Activated CD4-positive, alpha-beta T cell treated with anti-CD3 and anti-CD28 coated beads, Interleukin-2, amount 50 U/mL, for 24 hours (primary cell): ENCODE measurements around the gene PAFAH1B1.

Source experiments
- DNase-seq, 2 donors: peaks; one replicate each; pipeline ENCODE4 v3.0.0-alpha.2; 2020; ENCODE audit warnings: low read depth in 1 of 2, low spot score in 1 of 2

The PAFAH1B1 gene

DNA sequence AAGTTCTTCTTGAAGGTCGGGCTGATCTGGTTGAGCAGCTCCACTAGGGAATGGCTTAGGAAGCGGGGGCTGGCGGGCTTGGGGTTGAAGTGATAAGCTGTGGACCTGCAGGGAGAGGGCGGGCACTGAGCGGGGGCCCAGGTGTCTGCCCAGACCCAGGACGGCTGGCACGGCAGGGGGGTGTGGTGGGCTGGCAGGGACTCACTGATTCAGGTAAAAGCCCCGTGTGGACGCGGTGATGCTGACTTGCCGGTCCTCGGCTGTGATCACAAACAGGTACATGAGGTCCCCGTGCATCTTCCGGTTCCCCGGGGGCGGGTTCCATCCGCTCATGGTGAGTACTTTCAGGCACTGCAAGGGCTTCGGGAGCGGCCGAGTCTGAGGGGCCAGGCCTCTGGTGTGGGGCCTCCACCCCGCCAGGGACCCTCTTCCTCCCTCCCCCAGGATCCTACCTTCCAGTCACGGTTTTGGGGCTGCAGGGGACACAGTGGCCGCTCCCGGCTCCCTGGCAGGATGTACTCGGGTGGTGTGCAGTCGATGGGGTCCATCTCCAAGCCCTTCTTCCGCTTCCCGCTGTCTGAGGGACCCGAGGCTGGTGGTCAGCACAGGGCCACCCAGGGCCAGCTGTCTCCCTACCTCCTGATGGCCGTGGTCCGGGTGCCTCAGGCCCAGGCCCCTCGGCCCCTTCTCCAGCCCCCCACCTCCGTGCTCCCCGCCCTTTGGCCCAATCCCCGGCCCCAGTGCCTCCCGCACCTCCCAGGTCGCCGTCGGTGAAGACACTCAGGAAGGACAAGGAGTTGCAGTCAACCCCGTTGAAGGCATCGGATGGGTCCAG lies 107.9 kb downstream of the PAFAH1B1 start:
- no peak for DNase-seq

DNA sequence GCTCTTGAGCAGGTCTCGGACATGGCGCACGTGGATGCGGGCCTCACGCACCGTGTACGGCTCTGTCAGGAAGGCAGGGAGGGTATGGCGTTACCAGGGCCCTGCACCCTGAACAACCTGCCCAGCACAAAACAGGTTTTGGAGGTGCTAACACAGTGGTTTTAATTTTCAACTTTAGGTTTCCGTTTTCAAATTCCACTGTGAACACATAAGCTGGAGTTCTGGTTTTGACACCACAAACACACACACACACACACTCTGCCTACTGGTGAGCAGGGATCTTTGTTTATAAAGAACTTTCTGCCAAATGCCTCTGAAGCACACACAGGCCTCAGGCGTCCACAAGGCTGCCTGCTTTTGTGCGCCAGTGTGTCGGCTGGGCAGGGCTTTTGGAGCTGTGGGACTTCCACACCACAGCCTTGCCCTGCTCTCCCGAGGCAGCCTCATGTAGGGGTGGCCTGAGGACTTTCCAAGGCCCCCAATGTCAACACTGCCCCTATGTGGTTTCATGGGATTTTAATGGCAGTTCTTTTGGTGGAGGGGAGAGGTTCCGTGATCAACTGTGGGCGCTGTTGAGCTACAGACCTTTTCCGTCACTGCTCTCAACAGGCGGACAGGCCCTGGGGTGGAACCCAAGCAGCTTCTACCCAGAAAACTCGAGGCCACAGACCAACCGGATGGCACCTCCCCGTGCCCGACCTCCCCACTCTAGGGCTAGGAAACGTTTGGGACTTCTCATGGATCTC lies 108.7 kb downstream of the PAFAH1B1 start:
- DNase-seq, result no peak

DNA sequence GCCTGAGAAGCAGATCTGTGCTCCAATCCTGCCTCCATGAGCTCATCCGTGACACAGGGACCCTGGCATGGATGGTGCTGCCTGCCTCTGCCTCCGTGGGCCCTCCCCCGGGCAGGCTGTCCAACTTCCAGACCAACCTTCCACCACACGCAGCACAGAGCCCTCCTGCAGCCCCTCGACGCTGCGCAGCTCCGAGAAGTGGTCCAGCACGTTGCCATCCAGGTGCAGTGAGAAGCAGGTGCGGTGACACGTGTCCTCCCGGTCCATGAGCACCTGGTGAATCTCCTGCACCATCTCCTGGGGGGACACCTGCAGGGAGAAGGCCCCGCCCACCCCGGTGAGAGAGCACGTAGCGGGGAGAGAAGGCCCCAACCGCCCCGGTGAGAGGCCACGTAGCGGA lies 109.7 kb downstream of the PAFAH1B1 start:
- DNase-seq, result no peak

DNA sequence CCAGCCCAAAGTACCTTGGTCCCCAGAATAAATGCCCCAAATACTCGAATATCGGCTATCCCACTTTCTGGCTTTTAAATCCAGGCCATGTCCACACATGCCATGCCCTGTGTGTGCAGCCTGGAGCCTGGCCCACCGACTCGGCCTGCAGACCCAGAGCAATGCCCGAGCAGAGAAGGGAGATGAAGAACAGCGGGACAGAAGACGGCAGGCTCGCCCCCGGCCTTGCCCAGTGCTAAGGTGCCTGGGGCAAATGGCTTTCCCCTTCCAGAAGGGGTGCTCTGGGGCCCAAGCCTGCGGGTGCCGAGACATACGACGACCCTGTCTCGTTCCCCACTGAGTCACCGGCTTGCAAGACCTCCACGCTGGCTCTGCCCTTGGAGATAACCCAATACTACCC lies 110.2 kb downstream of the PAFAH1B1 start:
- no peak for DNase-seq

GRCh38 chr17:2704031-2704889 lies 110.8 kb downstream of the PAFAH1B1 start:
- DNase-seq, result no peak

DNA sequence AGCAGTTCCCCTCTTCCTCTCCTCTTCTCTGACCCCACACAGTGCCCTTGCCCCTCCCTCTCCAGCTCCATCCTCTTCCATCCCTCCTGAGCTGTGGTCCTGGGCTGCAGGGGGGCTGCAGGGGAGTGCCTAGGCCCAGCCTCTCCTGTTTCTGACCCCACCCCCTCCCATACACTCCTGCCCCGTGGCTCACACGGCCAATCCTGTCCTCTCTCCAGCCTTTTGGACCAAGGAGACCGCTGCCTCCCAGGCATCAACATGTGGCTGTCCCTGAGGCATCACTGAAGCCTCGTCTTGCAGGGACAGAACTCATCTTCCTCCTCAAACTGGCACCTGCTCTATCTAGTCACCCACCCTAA lies 111.4 kb downstream of the PAFAH1B1 start:
- DNase-seq, result no peak

DNA sequence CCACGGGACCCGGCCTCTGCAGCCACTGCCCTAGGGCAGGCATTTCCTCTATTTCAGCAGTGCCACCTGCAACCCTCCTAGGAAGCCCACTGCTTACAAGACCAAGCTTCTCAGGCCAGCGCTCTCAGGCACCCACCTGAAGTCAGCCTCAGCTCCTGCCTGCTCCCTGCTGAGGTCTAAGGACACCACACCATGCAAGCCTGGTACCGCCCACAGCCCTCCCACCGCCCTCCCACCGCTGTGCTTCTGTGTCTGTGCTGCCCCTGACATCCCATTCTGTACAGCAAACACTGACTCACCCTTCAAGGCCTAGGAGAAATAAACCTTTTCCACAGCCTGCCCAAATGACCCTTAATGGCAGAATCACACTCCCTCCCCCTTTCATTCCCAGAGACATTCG lies 111.8 kb downstream of the PAFAH1B1 start:
- DNase-seq, result no peak

DNA sequence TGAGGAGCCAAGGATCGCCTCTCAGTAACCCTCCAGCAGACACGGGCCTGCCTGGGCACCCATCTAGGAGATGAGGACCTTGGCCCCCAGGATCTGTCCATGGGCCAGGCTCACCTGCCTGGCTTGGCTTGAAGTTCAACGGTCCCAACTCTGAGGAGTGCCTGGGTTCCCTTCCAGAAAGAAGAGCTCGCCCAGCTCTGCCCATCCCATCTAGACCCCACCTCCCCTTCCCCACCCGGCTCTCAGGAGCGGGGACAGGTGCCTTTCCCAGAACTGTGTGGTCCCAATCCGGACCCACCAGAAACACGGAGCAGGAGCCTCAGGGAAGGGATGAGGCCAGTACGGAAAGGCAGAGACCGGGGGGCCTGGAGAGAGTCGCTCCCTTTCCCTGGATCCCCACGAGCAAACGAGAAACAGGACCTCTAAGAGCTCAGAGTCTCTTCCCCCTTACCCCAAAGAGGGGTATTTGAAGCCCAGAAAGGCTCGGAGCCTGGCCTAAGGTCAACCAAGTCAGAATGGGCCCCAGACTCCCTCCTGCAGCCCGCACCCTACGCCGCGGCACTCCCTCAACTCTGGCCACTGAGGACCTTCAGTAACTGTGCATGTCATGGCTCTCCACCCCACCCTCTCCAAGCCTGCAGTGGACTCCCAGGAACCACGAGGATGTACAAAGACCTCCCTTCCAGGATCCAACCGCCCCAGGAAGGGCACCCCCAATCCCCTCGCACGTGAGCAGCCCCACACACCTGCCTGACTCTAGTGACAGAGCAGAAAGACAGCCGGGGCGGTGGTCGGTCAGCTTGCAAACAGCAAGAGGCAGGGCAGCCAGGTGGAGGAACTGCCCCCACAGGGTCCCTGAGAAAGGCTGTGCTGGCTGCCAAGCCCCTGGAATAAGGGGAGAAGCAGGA lies 112.7 kb downstream of the PAFAH1B1 start:
- DNase-seq, result no peak

DNA sequence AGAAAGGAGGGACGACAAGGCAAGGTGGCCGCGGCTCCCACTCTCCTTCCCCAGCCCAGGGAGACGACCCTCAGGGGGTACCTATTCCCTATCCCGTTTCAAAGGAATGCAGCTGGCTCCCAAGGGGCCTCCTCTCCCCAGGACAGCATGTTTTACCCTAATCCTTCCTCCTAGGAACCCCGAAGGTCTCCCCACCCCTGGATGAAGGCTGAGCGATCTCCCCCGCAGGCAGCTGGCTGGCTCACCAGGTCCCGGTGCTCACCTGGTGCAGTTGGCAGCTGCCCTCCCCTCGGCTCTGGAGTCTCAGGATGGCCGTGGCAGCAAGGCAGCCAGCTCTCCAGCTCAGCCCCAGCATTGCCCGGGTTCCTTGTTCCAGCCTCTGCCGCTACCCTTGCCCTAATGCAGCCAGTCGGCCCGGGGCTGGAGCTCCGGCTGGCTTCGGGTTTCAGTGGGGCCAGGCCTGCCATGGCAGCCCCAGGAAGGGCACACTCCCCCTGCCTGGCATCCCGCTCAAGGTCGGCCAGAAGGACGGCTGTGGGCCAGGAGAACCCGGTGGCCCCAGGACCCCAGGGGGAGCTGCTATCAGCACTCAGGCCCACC lies 113.6 kb downstream of the PAFAH1B1 start:
- no peak for DNase-seq

GRCh38 chr17:2707721-2708584 lies 114.5 kb downstream of the PAFAH1B1 start:
- no peak for DNase-seq

DNA sequence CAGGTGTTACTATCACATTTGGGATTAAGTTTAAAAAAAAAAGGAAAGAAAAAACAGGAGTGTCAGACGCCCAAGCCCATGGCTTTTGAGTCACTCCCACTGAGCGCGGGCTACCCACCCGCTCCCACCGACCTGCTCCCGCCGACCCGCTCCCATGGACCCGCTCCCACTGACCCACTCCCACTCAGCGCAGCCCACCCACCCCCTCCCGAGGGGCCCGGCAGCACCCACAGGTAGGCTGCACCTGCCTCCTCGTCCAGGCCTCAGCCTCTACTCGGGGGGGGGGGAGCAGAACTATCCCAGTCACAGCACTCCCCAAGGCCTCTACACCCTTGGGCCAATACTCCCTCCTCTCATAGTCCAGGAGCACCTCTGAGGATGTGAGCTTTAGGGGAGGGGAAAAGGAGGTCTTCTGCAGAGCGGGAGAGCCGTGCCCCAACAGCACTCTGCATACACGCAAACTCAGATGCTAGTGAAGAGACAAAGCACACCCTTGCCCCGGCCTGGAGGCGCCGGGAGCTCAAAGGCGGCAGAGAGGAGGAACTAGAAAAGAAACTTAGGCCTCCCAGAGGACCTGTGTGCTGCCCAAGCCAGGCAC lies 115.2 kb downstream of the PAFAH1B1 start:
- DNase-seq, result no peak

GRCh38 chr17:2709183-2709661 lies 115.8 kb downstream of the PAFAH1B1 start:
- DNase-seq, result no peak

DNA sequence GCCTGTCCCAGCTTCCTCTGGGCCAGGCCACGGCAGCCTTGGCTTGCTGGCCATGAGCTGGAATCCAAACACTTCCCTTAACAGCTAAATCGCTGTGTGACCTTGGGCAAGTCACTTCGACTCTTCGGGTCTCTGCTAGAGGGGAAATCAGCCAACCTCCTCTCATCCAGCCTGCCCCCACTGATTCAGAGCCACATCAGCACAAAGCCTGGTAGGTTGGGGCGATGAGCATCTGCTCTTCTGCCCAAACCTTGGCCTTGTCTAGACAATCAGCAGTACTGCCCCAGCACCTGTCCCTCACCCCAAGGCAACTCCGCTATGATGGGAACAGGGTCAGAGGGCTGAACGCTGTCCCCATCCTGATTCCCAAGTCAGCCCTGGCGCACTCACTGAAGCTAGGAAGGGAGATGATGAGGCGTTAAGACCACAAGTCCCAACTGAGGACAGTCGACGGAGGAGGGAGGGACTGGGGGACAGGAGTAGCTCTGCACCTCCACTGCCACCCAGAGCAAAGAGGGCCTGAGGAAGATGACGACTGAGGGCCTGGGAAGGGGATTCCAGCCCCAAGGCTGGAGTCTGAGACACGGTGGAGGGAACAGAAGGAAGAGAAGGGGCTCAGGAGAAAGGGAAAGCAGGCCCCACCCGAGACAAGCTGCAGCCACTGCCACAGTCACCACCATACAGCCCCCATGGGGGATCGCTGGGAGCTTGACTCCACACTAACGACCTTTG lies 116.8 kb downstream of the PAFAH1B1 start:
- no peak for DNase-seq

DNA sequence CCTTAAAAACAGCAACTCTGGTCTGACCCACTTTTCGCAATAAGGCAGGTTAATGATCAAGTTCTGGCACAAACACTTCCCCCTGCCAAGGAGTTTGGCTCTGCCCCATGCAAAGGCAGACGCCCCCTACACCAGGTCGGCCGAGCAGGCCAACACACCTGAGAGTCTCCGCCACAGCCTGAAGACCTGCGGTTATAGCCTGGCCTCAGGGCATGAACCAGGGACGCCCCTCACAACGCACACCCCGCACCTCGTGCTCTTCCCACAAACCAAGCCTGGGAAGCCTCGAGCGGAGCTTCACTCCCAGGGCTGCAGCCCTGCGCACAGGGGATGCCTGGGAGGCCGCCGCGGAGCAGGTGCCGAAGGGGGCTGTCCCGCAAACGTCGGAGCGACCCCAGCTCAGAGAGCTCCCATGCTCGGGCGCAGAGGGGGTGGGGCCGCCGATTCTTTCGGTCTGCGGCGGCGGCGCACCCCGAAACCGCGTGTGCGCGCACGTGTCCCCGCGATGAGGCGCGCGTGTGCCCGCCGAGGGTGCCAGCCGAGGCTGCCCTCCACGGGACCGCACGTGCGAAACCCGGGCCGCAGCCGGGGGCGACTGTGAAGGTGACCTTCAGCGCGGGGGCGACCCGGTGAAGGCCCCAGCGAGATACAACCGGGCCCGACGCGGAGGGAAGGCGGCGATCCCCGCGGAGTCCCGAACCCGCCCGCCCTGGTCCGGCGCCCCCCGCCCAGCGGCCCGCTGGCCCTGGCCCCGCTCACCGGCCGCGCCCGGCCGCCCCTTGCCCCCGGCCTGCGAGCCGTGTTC lies 117.6 kb downstream of the PAFAH1B1 start:
- DNase-seq, result no peak

- DNase-seq, result peak; percentile 96
Measured at GRCh38 chr17:2711608-2712299, 118.3 kb downstream of the PAFAH1B1 start, which contains the start of gene CLUH. CLUH (minus strand) TSS chr17:2711764; CDS start chr17:2711661, 103 bp downstream.

GRCh38 chr17:2712300-2713043 lies 119.0 kb downstream of the PAFAH1B1 start:
- DNase-seq, result no peak
